ENCODE data around the gene ULK1. TPM values are rescaled to one million over a fixed set of nuclear protein-coding genes. Genes with fewer than 3 reads are reported as not detected.
A peak's percentile ranks its signal among the peaks of the same experiment; 100 is the strongest.

ULK1 gene
- total and polyA plus RNA-seq, 2 experiments from 2014 or later, result 8.4 to 33.8 TPM

DNA sequence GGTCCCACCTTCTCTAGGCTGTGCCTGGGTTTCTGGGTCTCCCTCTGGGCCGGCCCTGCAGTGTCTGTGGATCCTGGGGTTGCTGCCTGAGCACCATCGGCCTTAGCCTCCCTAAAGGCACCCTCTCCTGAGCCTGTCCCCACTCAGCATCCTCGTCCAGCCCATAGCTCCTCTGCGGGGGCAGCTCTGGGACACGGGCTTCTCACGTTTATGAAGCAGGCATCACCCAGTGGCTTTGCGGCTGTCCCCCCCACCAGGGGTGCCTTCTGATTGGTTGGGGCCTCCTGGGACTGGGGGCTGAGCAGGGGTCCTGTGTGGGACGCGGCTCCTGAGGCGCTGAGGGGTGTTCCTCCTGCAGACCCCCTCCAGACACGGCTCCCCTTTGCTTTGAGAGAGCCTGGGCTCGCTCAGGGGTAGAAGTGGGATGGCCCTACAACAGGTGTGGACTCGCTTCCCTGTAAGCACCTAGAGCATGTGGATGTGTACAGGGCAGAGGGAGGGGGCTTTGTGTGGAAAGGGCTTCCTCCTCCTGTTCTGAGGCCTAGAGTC is 10.7 kb downstream of the ULK1 start:
- H3K9me3 Mint-ChIP-seq, result no peaks in the 10 kb centered on the region
- Histone ChIP-seq H3K4me2 (no peak overlapping the region), H3K36me3 (ENCODE audit: insufficient read depth) (no peaks in the 10 kb centered on the region), H3F3A (replicated peaks; ENCODE audit: low read depth) (0 out of 2 replicates have a peak, but pooled peaks cover 8% of the 10 kb centered on the region), H3K4me3 (no peak overlapping the region), H3K4me1 (ENCODE audit: insufficient read depth) (no peaks in the 10 kb centered on the region), H3K79me2 (replicated peaks; ENCODE audit: insufficient read depth) (peaks cover 16% of the 10 kb centered on the region), H4K20me1 (replicated peaks; ENCODE audit: insufficient read depth) (peaks cover 8% of the 10 kb centered on the region), H3K9me2 (ENCODE audit: insufficient read depth) (no peaks in the 10 kb centered on the region), H2AFZ (no peak overlapping the region), H3K27ac (ENCODE audit: low read depth) (no peak overlapping the region), H3K27me3 (ENCODE audit: insufficient read depth) (no peaks in the 10 kb centered on the region)
- no peak for ATAC-seq
- H3K36me3 Mint-ChIP-seq (ENCODE audit: low read depth), result peaks cover 4% of the 10 kb centered on the region; the same call in 1 of the 3 replicates
- H3K4me1 Mint-ChIP-seq, result peaks cover 4% of the 10 kb centered on the region; the same call in 1 of the 3 replicates
- H3K27me3 Mint-ChIP-seq (ENCODE audit: insufficient read depth, low read depth, poor library complexity), result peaks cover 8% of the 10 kb centered on the region
- peak overlapping the region; percentile 77; the same call in 1 of the 2 replicates for H3K27ac Mint-ChIP-seq
- H3K4me3 Mint-ChIP-seq, result no peak overlapping the region
- TF ChIP-seq ZNF114 (CRISPR knock-in tag; IDR thresholded peaks at IDR 0.05) (no peak), NANOG (IDR thresholded peaks at IDR 0.05; ENCODE audit: borderline replicate concordance) (no peak), STAT1 (IDR thresholded peaks at IDR 0.05; ENCODE audit: unreplicated experiment) (no peak), EZH2phosphoT487 (IDR thresholded peaks at IDR 0.05; ENCODE audit: unreplicated experiment) (no peak), CREB1 (CRISPR knock-in tag; IDR thresholded peaks at IDR 0.05; ENCODE audit: low read depth) (no peak)
- TF ChIP-seq, protein P1, sequence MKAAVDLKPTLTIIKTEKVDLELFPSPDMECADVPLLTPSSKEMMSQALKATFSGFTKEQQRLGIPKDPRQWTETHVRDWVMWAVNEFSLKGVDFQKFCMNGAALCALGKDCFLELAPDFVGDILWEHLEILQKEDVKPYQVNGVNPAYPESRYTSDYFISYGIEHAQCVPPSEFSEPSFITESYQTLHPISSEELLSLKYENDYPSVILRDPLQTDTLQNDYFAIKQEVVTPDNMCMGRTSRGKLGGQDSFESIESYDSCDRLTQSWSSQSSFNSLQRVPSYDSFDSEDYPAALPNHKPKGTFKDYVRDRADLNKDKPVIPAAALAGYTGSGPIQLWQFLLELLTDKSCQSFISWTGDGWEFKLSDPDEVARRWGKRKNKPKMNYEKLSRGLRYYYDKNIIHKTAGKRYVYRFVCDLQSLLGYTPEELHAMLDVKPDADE (IDR thresholded peaks at IDR 0.05), result no peak
- TF ChIP-seq, protein P2, sequence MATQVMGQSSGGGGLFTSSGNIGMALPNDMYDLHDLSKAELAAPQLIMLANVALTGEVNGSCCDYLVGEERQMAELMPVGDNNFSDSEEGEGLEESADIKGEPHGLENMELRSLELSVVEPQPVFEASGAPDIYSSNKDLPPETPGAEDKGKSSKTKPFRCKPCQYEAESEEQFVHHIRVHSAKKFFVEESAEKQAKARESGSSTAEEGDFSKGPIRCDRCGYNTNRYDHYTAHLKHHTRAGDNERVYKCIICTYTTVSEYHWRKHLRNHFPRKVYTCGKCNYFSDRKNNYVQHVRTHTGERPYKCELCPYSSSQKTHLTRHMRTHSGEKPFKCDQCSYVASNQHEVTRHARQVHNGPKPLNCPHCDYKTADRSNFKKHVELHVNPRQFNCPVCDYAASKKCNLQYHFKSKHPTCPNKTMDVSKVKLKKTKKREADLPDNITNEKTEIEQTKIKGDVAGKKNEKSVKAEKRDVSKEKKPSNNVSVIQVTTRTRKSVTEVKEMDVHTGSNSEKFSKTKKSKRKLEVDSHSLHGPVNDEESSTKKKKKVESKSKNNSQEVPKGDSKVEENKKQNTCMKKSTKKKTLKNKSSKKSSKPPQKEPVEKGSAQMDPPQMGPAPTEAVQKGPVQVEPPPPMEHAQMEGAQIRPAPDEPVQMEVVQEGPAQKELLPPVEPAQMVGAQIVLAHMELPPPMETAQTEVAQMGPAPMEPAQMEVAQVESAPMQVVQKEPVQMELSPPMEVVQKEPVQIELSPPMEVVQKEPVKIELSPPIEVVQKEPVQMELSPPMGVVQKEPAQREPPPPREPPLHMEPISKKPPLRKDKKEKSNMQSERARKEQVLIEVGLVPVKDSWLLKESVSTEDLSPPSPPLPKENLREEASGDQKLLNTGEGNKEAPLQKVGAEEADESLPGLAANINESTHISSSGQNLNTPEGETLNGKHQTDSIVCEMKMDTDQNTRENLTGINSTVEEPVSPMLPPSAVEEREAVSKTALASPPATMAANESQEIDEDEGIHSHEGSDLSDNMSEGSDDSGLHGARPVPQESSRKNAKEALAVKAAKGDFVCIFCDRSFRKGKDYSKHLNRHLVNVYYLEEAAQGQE (IDR thresholded peaks at IDR 0.05; ENCODE audit: unreplicated experiment), result no peak
- DNase-seq (ENCODE audit: low spot score), result no peak

DNA sequence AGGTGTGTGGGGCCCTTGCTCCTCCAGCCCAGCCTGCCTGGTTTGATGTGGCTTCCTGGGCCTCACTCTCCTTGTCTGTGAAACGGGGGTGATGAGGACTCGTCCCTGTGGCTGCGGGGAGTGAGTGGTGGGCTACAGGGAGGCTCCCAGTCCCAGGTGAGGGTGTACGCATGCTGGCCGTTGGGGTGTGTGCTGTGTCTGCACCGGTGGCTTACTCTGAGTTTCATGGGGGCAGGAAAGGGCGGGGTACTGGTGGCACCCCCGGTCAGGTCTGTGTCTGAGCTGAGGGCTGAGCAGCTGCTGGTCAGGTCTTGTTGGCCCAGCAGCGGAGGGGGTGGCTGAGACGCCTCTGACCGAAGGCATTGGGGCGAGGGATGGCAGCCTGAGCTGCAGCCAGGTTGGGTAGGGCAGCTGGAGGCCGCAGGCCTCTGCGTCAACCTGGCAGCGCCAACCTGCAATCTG is 11.2 kb downstream of the ULK1 start:
- Mint-ChIP-seq H3K4me1 (peaks cover 3% of the 10 kb centered on the region; the same call in 1 of the 3 replicates), H3K27ac (peak overlapping the region; percentile 77), H3K9me3 (no peaks in the 10 kb centered on the region), H3K36me3 (ENCODE audit: low read depth) (0 out of 3 replicates have a peak, but pooled peaks cover 5% of the 10 kb centered on the region), H3K4me3 (no peak overlapping the region), H3K27me3 (ENCODE audit: insufficient read depth, low read depth, poor library complexity) (peaks cover 8% of the 10 kb centered on the region)
- Histone ChIP-seq H3K4me2 (no peak overlapping the region), H3K9me2 (ENCODE audit: insufficient read depth) (no peaks in the 10 kb centered on the region), H3K27ac (ENCODE audit: low read depth) (no peak overlapping the region), H3F3A (replicated peaks; ENCODE audit: low read depth) (0 out of 2 replicates have a peak, but pooled peaks cover 8% of the 10 kb centered on the region), H3K4me3 (no peak overlapping the region), H3K27me3 (ENCODE audit: insufficient read depth) (no peaks in the 10 kb centered on the region), H4K20me1 (replicated peaks; ENCODE audit: insufficient read depth) (peaks cover 8% of the 10 kb centered on the region), H3K36me3 (ENCODE audit: insufficient read depth) (no peaks in the 10 kb centered on the region), H3K4me1 (ENCODE audit: insufficient read depth) (no peaks in the 10 kb centered on the region), H2AFZ (no peak overlapping the region), H3K79me2 (replicated peaks; ENCODE audit: insufficient read depth) (peaks cover 12% of the 10 kb centered on the region)
- no peak for DNase-seq (ENCODE audit: low spot score)
- ATAC-seq, result no peak
- no peak for TF ChIP-seq ZNF331 (CRISPR knock-in tag; IDR thresholded peaks at IDR 0.05; ENCODE audit: low read depth)
- TF ChIP-seq, protein P1 (IDR thresholded peaks at IDR 0.05), result no peak
- TF ChIP-seq NANOG (IDR thresholded peaks at IDR 0.05; ENCODE audit: borderline replicate concordance), result no peak
- TF ChIP-seq CREB1 (CRISPR knock-in tag; IDR thresholded peaks at IDR 0.05; ENCODE audit: low read depth), result no peak
- TF ChIP-seq JUNB (IDR thresholded peaks at IDR 0.05; ENCODE audit: unreplicated experiment), result no peak
